ENCODE data around the gene DENND1B.

DENND1B gene

DNA sequence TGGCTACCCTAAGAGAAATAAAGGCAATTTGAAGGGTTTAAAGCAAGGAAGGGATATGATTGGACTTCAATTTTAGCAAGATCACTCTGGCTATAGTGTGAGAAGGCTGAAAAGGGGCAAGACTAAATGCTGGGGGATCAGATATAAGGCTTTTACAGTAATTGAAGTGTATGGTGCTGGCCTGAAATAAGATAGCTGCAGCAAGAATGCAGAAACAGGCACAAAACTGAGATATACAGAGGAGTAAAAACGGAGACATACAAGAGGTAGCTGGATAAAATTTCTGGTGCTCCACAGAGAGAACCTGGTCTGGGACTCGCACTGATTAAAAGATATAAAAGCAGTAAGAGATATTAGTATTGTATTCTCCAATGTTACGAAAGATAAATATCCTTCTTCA lies 92.0 kb downstream of the DENND1B start:
- no peak for DNase-seq

DNA sequence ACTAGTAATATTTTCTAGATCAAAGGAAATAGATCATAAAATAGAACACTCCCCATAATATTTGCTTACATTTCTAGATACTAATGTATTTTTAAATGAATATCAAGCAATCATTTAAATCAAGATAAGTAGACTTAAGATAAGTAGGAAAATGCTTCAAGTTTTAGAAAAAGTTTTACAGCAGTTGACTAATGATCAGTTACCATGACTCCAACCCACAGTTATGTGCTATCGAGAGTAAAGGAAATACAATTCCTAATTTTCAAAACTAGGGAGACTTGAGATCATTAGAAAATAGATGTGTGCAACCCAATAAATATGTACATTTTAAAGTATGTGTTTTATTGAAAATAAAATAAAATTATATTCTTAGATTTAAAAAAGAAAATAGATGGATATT lies 95.0 kb downstream of the DENND1B start:
- no peak for DNase-seq

DNA sequence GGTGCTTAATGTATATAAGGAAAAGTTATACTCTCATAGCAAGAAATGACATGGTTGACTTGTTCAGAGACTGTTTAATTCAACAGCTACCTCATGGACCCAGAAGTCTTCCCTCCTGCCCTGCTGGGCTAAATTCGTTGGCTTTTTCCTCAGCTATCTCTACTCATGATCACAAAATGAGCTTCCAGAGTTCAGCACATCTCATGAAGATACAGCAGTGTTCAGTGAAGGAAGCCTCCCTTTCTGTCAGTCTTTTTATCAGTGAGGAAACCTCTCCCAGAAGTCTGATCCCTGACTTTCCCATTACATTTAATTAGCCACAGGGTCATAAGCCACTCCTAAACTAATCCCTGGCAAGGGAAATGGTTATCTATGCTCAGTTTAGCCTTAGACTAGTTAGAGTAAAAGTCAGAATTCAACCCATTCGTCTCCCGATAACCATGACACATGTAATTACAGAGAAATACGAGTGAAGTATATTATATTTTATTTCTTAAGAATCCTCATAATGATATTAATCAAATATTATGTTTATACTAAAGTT lies 97.5 kb downstream of the DENND1B start:
- DNase-seq = no peak

DNA sequence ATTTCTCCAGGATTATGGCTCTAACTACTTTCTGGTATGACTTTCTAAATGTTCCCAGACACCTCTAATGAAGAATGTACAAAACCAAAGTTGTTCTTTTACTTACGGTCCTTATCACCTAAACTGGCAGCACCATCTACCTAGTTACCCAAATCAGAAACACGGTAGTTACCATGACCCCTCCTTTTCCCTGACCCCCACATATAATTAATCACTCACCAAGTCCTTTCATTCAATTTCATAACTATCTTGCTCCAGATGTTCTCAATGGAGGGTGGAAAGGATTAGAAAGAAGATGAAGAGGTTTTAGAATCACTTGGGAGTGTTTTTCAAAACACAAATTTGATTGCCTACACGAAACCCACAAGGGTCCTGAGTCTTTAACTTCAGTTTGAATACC lies 98.0 kb downstream of the DENND1B start:
- DNase-seq = no peak

DNA sequence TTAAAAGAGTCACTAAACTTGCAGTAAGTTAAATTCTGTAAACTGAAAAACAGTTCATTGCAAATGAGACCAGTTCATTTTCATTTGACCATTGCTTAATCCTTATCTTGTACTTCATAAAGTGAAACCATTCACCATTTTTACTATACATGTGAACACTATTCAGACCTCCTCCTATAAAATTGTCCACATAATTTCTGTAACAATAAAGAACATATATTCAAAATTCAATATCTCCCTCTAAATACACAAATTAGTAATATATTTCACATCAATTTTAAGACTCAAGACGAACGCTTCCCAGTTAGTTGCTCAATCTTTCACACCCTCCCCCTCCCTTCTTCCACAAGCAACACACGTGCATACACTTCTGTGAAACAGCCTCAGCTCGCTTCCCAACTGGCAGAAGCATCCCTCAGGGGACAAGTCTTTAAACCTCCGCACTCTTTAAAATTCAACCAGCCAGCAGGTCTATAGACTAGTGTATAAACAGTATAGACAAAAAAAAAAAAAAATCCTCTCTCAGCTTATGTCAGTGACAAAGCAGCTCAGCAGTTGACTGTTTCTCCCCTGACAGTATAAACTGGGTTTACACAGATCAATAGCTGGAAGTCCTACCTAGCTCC lies 99.6 kb downstream of the DENND1B start:
- peak; percentile 6 to 34 (median 23) for DNase-seq

DNA sequence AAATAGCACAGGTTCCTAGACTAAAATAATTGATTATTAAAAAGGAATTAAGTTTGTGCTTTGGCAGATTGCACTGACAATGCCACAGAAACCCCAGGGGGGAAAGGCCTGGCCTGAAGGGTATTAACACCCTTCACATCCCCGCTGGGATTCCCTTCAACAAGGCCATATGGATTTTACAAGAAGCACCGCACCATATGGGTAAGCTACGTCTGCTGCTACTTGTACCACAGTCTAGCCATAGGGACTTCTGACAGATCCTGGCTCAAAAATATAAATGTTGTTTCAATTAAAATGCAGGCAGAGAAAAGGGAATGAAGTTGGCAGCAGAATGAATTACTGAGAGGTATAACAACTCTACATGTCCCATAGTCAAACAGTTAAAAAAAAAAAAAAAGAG lies 101.0 kb downstream of the DENND1B start:
- no peak for DNase-seq

DNA sequence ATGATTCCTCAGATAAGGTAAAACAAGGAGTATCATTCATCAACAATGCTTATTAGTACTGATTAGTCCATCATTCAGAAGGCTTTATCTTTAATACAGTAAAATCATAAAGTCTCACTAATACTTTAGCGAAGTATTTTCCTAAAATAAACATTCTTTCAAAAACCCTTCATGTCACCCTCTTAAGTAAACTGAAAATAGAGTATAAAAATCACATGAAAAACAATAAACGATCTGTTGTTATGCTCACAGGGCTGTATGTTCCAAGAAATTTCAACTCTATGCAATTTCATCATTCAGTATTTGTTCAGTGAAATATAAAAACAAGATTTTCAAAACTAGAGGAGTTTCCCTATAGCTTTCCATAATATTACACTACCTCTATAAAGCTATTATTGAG lies 102.0 kb downstream of the DENND1B start:
- no peak for DNase-seq

DNA sequence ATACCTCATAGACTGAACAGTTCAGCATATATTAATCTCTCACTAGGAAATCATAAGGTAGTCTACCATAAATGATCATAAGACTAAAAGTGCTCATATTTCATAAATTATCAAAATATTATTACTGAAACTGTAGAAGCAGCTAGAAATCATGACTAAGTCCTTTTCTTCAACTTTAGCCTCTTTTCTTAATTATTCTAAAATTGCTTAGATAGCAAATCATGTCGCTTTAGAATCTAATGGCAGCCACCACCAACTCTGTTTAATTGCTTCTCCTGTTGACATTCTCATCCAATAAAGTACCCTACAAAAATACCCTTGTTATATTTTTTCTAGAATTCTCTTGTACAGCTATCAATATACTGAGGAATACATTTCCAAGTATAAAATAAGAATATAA lies 102.9 kb downstream of the DENND1B start:
- no peak for DNase-seq

DNA sequence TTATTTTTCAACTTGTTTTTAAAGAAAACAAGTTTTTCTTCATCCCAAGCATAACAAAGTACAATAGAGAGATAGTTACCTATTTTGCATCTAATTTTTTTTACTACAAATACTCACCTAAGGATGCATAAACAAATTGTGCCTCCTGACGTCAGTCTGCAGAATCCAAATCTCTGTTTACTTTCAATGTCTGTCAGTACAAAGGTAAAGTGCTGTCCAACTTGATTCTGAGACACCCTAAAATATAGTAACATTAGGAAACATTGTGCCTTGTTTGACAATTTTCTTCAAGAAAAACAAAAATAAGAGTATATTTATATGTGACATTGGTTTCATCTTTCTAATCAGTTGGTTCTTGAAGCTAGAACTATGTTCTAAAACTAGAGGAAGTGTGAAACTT lies 103.4 kb downstream of the DENND1B start:
- DNase-seq = no peak

DNA sequence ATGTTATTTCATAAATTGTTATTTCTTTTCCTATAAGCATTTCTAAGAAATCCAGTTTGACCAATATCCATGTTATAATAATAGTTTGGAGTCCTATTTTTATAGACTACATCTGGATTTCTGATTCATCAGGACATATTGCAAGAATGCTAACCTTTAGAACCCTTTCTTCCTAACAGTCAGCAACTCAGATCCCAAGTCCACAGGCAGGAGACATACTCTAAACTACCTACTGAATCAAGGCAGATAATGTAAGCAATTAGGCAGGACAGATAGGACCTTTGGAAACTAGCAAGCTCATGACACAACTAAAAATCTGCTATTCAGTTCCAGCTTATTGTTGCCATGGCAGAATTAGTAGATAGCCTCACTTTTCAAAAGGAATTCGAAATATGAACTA lies 104.1 kb downstream of the DENND1B start:
- DNase-seq = no peak

DNA sequence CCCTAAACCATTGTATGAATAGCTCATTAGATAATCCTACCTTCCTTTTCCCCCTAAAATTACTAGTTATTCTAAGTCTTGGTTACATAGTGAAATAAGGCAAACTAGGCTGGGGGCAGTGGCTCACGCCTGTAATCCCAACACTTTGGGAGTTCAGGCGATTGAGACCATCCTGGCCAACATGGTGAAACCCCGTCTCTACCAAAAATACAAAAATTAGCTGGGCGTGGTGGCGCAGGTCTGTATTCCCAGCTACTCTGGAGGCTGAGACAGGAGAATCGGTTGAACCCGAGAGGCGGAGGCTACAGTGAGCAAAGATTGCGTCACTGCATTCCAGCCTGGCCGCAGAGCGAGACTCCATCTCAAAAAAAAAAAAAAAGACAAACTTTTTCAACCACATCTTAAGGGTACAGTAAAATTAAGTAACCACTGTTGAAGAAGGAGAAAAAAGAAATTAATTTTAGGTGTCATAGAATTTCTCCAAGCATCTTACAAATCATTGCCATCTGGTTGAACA lies 108.5 kb downstream of the DENND1B start:
- DNase-seq = no peak

DNA sequence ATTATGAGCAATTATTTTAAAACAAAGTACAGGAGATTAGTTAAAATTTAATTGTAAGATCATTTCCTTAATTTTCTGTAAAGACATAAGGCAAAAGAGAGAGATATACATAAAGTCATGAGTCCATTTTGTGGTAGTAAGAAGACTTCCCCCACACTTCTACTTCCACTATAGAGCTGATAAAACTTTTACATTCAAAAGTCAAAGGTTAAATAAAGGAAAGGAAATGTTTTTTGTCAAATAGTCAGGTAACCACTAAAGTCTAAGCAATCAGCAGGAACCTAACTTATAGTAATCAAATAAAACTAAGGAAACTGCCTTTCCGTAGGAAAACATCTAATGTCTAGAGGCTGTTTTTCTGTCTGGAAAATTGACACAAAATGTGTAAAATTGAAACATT lies 110.9 kb downstream of the DENND1B start:
- DNase-seq = no peak

DNA sequence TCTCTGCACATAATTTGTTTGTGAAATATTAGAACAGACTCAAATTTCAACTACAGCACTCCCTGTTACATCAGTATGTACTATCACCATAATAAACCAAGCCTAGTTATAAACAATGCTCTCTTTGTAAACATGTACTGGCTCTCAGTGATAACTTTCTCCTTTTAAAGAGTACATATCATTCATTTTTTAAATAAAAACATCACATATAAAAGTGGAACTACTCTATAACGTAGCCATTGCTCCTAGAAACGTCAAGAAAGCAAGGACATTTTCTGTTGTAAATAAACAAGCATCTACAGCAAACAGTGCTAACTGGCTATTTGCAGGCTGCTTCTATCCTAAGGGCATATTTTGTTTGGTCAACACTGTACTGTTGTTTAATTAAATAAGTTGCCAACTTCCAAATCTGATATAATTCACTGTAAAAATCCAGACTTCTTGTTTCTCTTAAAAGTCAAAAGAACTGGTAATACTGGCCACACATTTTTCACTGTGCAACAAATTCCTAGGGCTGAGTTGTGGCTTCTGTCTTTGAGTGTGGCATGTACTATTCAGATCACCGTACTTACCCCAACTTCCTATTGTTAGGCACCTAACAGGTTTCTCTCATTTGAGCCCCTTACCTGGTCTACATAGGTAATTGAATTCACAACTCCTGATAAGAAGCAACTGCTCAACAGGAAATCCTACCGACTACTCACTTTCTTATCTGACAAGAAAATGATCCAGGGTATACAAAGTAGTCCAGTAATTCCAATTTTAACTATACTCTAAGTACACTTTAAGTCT lies 111.9 kb downstream of the DENND1B start:
- DNase-seq = no peak

DNA sequence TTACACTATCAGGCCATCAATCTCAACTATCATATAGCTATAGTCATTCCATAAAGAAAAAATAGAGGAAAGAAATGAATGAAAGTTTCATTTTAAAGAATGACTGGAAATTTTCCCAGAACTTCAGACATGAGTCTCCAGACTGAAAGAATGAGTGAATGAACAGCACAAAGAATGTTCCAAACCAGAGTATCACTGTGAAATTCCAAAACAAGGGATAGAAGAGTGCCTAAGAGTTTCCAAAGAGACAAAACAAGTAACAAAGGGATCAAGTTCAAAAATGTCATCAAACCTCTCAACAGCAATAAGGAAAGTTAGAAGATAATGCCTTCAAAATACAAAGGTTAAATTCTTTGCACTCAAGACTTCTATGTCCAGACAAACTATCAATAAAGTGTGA lies 114.9 kb downstream of the DENND1B start:
- DNase-seq = no peak

DNA sequence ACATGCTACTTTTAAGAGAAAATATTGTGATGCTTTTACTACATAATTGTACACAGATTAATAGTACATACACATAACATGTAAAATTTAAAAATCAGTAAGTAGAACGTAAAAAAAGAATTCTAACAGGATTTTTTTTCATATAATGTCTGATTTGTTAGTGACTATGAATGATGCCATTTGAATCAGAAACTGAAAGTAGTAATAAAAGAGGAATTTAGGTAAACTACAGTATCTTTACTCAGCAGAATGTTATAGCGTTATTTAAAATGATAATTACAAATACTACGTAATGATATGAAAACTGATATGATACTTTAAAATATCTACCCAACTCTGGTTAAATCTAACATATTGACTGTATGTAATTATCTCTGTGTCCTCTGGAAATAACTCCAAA lies 116.1 kb downstream of the DENND1B start:
- DNase-seq = peak in 2 of 4 experiments; percentile 30 to 37

DNA sequence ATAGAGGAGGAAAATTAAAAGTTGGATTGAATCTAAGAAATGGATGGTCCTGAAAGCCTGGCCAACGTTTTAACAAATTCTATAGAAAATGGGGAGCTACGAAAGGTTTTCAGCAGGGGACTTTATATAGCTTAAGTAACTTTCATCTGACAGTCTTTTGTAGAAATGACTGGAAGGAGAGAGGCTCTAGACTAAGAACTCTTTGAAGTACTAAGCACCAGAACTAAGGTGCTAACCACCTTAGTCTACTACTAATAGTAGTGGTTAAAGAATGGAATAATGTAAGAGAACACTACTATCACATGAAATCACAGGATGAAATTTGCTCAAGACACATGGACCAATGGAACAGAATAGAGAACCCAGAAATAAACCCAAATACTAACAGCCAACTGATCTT lies 126.1 kb downstream of the DENND1B start:
- DNase-seq = no peak

DNA sequence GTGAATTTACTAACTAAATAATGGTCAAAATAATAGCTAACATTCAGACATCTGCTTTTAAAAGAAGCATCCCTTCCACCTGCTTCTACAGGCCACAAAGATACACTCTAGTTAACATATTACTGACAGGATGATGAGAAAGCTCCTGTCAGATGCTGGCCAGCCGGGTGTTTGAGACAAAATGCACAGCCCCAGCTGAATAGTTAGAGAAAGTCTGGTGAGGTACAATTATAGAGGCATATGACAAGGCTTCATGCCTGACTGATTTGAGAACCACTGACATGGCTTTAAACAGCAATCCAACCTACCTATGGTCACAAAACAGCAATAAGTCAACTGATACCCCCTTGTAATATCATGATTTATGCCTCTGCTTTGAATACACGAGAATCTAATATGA lies 137.0 kb downstream of the DENND1B start:
- no peak for DNase-seq

DNA sequence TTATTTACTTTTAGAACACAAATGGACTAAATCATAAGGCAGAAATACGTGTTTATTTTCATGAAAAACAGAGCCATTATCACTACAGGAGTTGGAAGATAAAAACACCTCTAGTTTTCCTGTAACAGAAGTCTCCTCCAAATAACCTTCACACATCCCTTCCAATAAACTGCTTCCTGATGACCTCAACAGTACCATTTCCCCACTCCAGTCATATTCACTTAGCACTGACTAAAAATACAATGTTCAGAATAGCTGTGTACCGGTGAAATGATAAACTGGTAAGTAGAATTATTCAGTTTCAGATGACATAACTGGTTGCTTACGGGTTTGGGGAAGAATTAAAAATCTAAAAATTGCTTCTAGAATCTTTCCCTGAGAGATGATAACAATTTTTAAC lies 137.9 kb downstream of the DENND1B start:
- no peak for DNase-seq

DNA sequence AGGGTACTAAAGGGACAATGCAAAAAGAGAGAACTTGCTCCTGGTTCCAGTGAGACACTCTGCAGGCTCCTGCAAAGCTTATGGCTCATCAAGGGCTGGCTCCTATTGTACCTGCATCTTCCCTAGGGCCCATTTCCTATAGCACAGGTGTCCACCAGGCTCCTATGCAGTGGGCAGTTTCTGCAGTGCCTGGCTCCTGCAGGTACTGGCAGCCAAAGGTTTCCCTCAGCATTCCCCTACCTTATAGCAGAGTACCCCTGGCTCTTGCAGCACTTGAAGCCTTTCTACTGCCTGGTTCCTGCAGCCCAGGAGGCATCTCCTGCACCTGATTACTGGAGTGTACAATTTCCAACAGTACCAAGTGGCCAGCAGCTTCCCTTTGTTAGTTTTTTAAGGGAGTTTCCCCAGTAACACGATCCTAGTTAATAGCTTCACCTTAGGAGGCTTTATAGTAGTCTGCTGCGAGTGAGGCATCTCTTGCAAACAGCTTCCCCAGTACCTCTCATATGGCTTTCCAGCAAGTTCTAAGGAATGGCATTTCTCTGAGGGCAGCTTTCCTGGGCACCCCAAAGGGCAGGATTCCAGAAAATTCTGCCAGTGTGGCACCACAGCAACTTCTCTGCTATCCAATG lies 141.7 kb downstream of the DENND1B start:
- DNase-seq = no peak

DNA sequence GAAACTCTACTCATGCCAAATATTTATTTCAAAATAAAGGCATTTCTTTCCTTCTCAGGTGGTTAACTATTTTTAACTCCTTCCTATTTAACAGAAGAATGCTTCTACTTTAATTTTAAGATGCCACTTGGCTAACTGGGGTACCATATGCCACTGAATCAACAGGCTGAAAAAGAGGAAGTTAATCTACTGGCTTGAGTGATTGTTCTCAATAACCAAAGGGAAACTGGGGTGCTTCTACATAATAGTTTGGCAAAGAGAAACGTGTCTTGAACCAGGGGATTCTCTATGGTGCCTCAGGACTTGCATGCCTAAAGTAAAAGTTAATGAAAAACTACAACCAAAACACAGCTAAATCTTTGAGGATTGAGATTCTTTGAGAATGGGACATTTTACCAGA lies 142.6 kb downstream of the DENND1B start:
- peak in 2 of 4 experiments; percentile 9 to 22 for DNase-seq

DNA sequence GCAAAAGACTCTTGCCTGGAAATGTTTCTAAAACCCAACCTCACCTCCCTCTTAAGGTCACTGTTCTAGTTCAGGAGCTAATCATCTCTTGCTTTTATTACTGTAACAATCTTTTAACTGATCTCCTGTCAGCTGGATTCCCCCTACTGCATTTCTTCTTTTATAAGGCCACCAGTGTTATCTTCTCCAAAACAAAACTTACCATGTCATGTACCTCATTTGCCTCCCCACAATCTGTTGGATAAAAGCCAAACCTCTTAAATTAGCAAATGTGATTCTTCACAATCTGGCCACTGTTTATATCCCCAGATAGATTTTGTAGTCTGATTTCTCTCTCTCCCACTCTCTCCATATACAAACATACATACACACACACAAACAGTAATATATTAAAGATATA lies 143.3 kb downstream of the DENND1B start:
- no peak for DNase-seq

DNA sequence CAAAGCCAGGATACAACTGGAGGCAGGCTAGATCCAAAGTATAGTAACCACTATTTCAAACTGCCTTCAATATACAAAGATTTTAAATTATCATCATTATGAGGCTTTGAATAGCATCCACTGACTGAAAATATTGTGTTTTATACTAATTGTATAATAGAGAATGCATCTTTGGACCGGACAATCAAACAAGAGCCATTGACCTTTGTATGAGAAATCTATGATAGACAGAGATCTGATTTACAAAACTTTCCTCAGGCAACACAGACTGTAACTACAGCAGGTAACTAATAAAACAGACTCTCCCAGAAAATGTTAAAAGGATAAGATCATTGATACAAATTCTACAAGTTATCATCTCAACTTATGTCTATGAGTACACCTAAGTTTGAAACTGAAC lies 152.9 kb downstream of the DENND1B start:
- no peak for DNase-seq

DNA sequence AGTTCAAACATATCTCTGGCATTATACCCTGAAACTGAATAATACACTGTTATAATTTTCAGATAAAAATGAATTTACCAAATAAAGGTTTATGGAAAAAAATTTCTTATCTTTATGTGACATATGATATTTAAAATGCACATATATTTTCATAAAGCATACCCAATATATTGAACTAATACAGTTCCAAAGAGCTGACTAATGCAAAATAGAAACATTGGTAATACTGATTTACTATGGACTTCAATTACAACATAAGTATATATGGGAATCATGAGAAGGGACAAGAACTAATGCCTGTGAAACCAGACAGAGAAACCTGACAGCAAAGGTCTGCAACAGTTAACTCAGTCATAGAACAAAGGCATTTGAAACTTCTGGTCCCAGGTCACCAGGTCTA lies 153.5 kb downstream of the DENND1B start:
- DNase-seq = no peak

Data from suppressor macrophage (primary cell).